ENCODE data around the gene STX2. TPM values are rescaled to one million over a fixed set of nuclear protein-coding genes. Genes with fewer than 3 reads are reported as not detected.

Gene STX2
- total and polyA plus RNA-seq, 10 of the 15 experiments (the other 5 are each of a cell fraction or from before 2014, with no cell fraction given): 6.0 to 22.2 (median 10.0) TPM

DNA sequence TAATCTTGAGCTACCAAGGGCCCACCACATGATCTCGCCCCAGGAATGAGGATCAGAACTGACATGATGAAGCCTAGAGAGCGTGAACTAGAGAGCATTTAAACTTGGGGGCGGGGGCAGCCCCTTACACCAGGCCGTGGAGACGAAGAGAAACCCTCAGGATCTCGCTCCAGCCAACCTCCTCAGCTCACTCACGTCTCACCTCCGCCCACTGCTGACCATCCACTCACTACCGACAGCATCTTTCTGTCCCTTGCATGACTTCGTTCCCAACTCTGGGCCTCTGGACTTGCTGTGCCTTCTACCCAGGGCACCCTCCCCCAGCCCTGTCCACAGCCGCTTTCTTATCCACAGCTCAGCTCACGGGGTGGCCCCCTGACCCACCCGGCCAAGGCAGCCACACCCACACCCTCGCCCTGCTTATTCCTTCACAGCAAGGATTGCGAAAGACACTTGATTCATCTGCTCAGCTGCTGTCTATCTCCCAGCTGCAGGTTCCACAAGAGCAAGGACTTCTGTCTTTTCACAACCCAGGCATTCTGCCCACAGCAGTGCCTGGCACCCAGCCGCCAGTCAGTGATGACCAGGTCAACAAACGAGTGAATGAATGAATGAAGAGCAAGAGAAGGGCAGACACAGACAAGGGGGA is 6.4 kb downstream of the STX2 start:
- intact Hi-C loops (cut with micrococcal nuclease; ENCODE audit: unreplicated experiment): no loop called here
- H3K9me3 ChIP-seq (replicated peaks; ENCODE audit: control insufficient read depth, insufficient read depth, low read length): no peaks in the 10 kb centered on the region
- DNase-seq (ENCODE audit: low read depth, low spot score) (no peak), FAIRE-seq (no peak), ATAC-seq (no peak)
- POLR2A ChIA-PET: no interaction called here
- CTCF ChIA-PET: interaction anchor here (1.1 to 3.4 kb wide), 2 partner anchors 12 to 260 kb away, joined by 3 to 18 read pairs; no protein-coding TSS in a partner anchor
- no peak overlapping the region for H3K9ac ChIP-seq (ENCODE audit: control insufficient read depth, insufficient read depth, low read length)
- H4K20me1 ChIP-seq (ENCODE audit: control insufficient read depth, insufficient read depth): no peaks in the 10 kb centered on the region
- WGBS (ENCODE audit: insufficient coverage, insufficient replicate concordance, low lambda C conversion rate, missing lambda C conversion rate): 85% methylated on average over 17 of the region's 17 CpGs
- no peak overlapping the region for H3K4me3 ChIP-seq
- RAD21 ChIA-PET (ENCODE audit: unreplicated experiment): no interaction called here
- H3K27ac ChIP-seq (ENCODE audit: control insufficient read depth, insufficient read depth): no peak overlapping the region
- no peaks in the 10 kb centered on the region for H3K27me3 ChIP-seq (replicated peaks in 1 of 2; ENCODE audit: control insufficient read depth in 2 of 2, insufficient read depth in 2 of 2, low read length in 1 of 2)
- H3K79me2 ChIP-seq (ENCODE audit: control insufficient read depth, insufficient read depth, low read length): no peaks in the 10 kb centered on the region
- no TSS peak for BruUV-seq (replicated peaks)
- in situ Hi-C loops (cut with MboI): no loop called here
- no peaks in the 10 kb centered on the region for H3K36me3 ChIP-seq (ENCODE audit: control insufficient read depth in 2 of 2, insufficient read depth in 2 of 2, low read length in 1 of 2)
- no peak overlapping the region for H3K4me2 ChIP-seq (ENCODE audit: control insufficient read depth, insufficient read depth)
- no peak overlapping the region for H2AFZ ChIP-seq (ENCODE audit: control insufficient read depth, low read depth, low read length)
- SMC1A ChIA-PET (ENCODE audit: uncharacterized antibody, unreplicated experiment): no interaction called here
- no peaks in the 10 kb centered on the region for H3K4me1 ChIP-seq (ENCODE audit: control insufficient read depth, insufficient read depth, low read length)
- TF ChIP-seq CBFB (IDR thresholded peaks at IDR 0.05; ENCODE audit: low read depth): no peak

DNA sequence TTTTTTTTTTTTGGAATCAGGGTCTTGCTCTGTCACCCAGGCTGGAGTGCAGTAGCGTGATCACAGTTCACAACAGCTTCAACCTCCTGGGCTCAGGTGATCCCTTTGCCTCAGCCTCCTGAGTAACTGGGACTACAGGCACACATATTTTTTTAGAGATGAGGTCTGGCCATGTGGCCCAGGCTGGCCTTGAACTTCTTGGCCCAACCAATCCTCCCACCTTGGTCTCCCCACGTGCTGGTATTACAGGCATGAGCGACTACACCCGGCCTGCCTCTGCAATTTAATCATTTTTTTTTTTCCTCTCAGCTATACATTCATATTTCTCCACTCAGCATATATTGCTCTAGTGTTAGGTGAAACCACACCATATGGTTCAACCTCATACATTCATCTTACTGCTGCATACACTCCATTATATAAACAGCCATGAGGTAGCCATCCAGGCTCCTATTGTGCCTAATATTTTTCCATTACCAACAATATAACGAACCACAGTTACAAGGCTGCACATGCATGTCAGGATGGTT is 7.1 kb downstream of the STX2 start:
- intact Hi-C loops (cut with micrococcal nuclease; ENCODE audit: unreplicated experiment) (no loop called here), in situ Hi-C loops (cut with MboI) (no loop called here)
- SMC1A ChIA-PET (ENCODE audit: uncharacterized antibody, unreplicated experiment): no interaction called here
- no peaks in the 10 kb centered on the region for H3K36me3 ChIP-seq (ENCODE audit: control insufficient read depth in 2 of 2, insufficient read depth in 2 of 2, low read length in 1 of 2)
- BruUV-seq (replicated peaks): no TSS peak
- TF ChIP-seq, protein P1, sequence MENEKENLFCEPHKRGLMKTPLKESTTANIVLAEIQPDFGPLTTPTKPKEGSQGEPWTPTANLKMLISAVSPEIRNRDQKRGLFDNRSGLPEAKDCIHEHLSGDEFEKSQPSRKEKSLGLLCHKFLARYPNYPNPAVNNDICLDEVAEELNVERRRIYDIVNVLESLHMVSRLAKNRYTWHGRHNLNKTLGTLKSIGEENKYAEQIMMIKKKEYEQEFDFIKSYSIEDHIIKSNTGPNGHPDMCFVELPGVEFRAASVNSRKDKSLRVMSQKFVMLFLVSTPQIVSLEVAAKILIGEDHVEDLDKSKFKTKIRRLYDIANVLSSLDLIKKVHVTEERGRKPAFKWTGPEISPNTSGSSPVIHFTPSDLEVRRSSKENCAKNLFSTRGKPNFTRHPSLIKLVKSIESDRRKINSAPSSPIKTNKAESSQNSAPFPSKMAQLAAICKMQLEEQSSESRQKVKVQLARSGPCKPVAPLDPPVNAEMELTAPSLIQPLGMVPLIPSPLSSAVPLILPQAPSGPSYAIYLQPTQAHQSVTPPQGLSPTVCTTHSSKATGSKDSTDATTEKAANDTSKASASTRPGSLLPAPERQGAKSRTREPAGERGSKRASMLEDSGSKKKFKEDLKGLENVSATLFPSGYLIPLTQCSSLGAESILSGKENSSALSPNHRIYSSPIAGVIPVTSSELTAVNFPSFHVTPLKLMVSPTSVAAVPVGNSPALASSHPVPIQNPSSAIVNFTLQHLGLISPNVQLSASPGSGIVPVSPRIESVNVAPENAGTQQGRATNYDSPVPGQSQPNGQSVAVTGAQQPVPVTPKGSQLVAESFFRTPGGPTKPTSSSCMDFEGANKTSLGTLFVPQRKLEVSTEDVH (IDR thresholded peaks at IDR 0.05; ENCODE audit: low read depth, partially characterized antibody): no peak
- TF ChIP-seq EED (IDR thresholded peaks at IDR 0.05; ENCODE audit: low read depth) (no peak), PAX5 (IDR thresholded peaks at IDR 0.05; ENCODE audit: borderline replicate concordance, low read depth, low read length) (no peak)
- TF ChIP-seq, protein P2, sequence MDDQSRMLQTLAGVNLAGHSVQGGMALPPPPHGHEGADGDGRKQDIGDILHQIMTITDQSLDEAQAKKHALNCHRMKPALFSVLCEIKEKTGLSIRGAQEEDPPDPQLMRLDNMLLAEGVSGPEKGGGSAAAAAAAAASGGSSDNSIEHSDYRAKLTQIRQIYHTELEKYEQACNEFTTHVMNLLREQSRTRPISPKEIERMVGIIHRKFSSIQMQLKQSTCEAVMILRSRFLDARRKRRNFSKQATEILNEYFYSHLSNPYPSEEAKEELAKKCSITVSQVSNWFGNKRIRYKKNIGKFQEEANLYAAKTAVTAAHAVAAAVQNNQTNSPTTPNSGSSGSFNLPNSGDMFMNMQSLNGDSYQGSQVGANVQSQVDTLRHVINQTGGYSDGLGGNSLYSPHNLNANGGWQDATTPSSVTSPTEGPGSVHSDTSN (IDR thresholded peaks at IDR 0.05; ENCODE audit: insufficient replicate concordance, low read depth, low read length): no peak
- TF ChIP-seq, protein P3, sequence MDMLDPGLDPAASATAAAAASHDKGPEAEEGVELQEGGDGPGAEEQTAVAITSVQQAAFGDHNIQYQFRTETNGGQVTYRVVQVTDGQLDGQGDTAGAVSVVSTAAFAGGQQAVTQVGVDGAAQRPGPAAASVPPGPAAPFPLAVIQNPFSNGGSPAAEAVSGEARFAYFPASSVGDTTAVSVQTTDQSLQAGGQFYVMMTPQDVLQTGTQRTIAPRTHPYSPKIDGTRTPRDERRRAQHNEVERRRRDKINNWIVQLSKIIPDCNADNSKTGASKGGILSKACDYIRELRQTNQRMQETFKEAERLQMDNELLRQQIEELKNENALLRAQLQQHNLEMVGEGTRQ (IDR thresholded peaks at IDR 0.05; ENCODE audit: borderline replicate concordance, low read depth, low read length): no peak
- FAIRE-seq (no peak), ATAC-seq (no peak), DNase-seq (ENCODE audit: low read depth, low spot score) (no peak)
- no peak overlapping the region for H3K4me3 ChIP-seq
- no peak overlapping the region for H3K27ac ChIP-seq (ENCODE audit: control insufficient read depth, insufficient read depth)
- H3K4me1 ChIP-seq (ENCODE audit: control insufficient read depth, insufficient read depth, low read length): no peaks in the 10 kb centered on the region; the same call in 1 of the 2 replicates
- no peaks in the 10 kb centered on the region for H3K27me3 ChIP-seq (replicated peaks in 1 of 2; ENCODE audit: control insufficient read depth in 2 of 2, insufficient read depth in 2 of 2, low read length in 1 of 2)
- 78% methylated on average over 4 of the region's 5 CpGs for WGBS (ENCODE audit: insufficient coverage, insufficient replicate concordance, low lambda C conversion rate, missing lambda C conversion rate)
- H3K4me2 ChIP-seq (ENCODE audit: control insufficient read depth, insufficient read depth): no peak overlapping the region
- POLR2A ChIA-PET: no interaction called here
- no peaks in the 10 kb centered on the region for H3K9me3 ChIP-seq (replicated peaks; ENCODE audit: control insufficient read depth, insufficient read depth, low read length)
- no peak overlapping the region for H2AFZ ChIP-seq (ENCODE audit: control insufficient read depth, low read depth, low read length)
- RAD21 ChIA-PET (ENCODE audit: unreplicated experiment): interaction anchor here (1.3 kb wide), 1 partner anchor 14 kb away, joined by 4 read pairs; no protein-coding TSS in a partner anchor
- H4K20me1 ChIP-seq (ENCODE audit: control insufficient read depth, insufficient read depth): no peaks in the 10 kb centered on the region
- no peaks in the 10 kb centered on the region for H3K79me2 ChIP-seq (ENCODE audit: control insufficient read depth, insufficient read depth, low read length)
- no peak overlapping the region for H3K9ac ChIP-seq (ENCODE audit: control insufficient read depth, insufficient read depth, low read length)
- CTCF ChIA-PET: interaction anchor here (0.7 to 3.4 kb wide), 3 partner anchors 12 to 261 kb away, joined by 3 to 18 read pairs (median 3); no protein-coding TSS in a partner anchor

Data from GM12878 (cell line).